NCI-H345 treated with DMSO at 0.1 percent for 48 hours (cell line): ENCODE measurements around the gene UBTD2.
A peak's percentile ranks its signal among the peaks of the same experiment; 100 is the strongest.
"Not testable (repeated sequence)": the region's sequence is repeated elsewhere in the genome, so short reads cannot be mapped to it uniquely, and the experiment has no call there.

Experiments used
- DNase-seq: peaks from one replicate; lab custom pipeline; 2025; ENCODE audit not compliant: unreplicated experiment; lab: John Stamatoyannopoulos, UW

UBTD2 gene

DNA sequence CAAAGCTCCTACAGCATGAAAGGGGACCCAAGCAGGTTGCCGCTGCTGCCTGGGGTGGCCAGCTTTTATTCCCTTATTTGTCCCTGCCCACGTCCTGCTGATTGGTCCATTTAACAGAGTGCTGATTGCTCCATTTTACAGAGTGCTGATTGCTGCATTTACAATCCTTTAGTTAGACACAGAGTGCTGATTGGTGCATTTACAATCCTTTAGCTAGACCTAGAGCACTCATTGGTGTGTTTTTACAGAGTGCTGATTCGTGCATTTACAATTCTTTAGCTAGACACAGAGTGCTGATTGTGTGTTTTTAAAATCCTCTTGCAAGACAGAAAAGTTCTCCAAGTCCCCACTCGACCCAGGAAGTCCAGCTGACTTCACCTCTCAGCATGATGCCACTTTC lies 85.8 kb downstream of the UBTD2 start:
- DNase-seq: not testable (repeated sequence)

DNA sequence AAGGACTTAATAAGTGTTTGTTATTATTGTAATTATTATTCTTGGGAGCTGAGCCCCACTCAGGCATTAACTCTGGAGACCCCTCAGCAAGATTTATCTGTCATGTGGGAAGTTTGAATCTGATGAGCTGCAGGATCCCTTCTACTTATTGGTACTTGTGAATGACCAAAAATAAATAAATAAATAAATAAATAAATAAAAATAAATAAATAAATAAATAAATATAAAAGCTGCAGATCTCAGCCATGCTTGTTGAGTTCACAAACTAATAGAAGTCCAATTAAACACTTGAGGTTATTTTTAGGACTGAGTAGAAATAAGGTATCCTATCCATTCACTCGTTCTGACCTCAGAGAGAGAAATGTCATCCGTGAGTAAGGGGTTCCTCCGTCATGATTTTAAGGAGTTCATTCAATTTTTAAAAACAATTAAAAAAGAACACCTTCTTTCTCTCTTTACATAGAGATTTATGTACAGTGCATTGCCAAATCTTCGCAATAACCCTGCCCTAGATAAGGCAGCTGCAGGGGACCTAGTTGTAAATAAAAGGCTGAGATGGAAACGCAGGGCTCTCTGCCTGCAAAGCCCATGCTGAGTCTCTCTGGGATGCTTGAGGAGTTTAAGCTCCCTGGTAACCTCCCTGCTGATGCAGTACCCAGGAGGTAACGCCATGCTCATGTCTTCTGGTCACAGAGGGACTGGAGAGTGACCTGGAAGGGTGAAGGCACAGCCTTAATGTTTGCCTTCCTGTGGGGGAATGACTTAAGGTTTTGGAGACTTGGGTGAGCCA lies 88.4 kb downstream of the UBTD2 start:
- DNase-seq: no peak

DNA sequence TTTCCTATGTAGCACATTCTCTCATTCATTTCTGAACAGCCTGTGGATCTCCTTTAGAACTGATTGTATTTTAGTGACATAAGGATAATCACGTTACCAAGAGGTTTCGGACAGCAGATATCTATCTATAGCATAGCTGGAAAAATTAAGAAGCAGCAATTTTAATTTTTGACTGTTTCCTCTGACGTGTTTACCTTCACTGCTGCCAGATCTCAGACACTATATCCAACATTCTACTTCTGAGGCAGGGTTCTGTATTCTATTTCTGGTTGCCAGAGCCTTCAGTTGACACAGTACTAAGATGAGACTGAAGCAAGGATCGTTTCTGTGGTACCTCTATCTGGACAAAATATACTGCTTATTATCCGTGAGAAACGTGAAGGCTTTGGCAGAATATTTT lies 89.7 kb downstream of the UBTD2 start, which contains the start of gene EFCAB9:
TSS of gene EFCAB9 (plus strand) at position 301 of the 400 bp plus-strand sequence. CDS start at position 302, 1 bp downstream.
- DNase-seq: no peak

DNA sequence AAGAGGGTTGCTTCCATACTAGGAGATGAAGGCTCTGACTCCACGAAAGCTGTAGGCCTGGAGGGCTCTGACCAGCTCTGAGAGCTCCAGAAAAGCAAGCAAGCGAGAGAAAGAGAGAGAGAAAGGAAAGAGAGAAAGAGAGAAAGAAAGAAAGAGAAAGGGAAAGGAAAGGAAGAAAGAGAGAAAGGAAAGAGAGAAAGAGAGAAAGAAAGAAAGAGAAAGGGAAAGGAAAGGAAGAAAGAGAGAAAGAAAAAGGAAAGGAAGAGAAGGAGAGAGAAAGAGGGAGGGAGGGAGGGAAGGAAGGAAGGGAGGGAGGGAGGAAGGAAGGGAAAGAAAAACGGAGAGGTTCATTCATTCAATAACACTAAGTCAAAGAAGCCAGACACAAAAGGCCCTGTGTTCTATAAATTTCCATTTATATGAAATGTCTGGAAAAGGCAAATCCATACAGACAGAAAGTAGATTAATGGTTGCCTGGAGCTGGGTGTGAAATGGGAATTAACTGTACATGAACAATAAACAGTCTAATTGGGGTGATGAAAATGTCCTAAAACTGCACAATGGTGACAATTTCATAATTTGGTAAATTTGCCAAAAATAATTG lies 93.8 kb downstream of the UBTD2 start:
- DNase-seq: no peak

DNA sequence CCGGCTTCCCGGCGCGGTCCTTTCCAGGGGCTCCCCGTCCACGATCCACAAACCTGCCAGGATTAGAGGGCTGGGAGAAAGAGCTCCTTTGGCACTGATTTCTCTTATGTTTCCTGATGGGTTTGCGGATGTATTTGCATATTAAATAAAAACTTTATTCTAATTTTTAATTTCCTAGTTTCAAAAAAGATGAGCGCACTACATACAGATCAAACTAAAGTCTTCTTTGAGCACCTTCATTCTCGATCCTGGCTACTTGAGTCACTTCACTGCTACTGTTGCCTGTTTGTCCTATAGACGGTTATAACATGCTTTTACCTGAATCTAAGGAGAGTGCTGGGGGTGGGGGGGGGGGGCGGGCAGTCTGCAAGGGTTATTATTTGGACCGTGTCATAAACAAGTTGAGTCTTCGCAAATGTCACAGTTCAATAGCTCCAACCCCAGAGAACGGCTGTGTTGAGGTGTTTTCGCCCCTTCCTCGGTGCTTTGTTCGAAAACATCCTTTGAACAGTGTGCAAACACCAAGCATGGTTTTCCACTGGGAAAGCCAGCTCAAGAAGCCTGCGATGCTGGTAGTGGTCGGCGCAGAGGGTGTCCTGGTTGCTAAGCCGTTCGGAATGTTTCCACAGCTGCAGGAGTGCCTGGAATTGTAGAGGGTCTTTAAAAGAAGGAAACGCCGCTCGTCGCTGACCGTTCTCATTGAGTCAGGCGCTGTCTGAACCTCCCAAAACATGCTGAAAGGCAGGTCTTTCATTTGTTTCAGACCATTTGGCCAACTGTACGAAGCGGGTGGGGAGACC lies 94.5 kb downstream of the UBTD2 start:
- DNase-seq: no peak

DNA sequence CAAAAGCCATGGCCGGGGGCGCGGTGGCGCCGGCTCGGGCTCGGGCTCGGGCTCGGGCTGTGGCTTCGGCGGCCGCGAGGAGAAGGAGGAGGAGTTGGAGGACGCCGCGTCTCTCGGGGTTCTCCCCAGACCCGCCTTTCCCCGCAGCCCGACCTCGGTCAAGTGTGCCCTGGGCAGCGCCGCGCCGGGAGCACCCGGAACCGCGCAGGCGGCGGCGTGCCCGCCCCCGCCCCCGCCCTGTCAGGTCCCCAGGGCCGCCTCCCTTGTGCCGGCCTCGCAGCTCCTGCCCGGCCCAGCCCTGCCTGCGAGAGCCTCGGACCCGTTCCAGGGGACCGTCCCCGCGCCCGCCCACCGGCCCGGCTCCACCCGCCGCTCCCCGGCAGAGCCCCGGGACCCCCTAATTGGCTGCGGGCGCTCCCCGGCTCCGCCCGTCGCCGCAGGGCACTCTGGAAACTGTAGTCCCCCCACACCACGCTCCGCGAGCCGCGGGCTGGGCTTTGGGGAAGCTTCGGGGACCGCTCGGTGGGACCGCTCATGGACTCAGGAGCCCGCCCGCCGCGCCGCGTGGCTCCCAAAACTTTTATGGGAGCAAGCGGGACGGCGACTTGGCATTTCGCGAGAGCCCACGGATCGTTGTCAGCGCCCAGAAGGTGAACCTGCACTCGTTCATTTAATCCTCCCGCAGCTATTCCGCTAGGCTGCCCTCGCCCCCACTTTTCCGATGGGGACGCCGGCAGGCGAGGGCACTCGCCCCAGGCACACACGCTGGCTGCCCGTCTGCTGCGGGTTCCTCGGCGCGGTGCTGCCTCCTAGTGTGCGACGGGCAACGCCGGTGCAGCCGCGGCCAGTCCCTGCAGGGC lies 95.3 kb downstream of the UBTD2 start, which contains the start of gene STK10:
TSS of gene STK10 (minus strand) at position 192 of the 860 bp plus-strand sequence. CDS start at position 10, 182 bp downstream.
- peak; percentile 80 for DNase-seq

DNA sequence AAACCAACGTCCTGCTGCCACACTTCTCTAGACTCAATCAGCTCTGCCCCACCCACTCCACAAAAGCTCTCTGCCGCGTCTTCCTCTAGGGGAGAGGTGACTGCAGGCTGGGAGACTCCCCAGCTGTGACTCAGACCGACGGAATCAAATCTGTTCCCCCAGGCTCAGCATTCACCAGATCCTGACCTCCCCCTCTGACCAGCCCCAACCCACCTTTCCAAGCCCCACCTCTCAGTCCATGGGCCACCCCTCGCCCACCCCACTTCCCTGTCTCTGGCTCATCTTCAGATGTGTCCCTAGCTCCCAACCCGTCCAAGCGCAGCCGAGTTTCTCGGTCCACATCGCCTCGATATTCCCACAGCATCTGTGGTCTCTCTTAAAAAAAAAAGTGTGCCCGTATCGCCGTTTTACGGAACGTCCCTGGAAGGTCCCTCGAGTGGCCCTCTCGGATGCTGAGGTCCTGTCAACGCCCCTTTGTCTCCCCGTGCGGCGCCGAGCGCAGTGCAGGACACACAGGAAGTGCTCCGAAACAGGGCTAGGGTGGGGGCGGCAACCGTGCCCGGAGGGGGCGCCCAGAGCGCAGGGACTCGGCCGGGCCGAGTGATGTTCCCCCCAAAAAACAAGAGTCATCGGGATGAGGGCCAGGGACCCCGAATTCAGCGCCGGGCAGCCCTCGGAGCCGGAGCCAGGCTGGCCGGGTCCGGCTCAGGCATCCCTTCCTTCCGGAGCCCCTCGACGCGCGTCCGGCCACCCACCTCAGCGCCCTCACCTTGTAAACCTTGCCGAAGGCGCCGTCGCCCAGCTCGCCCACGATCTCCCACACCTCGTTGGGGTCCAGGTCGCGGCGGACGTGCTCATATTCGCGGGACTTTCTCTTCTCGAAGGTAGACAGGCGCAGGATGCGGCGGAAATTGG lies 96.2 kb downstream of the UBTD2 start:
- peak; percentile 13 for DNase-seq

DNA sequence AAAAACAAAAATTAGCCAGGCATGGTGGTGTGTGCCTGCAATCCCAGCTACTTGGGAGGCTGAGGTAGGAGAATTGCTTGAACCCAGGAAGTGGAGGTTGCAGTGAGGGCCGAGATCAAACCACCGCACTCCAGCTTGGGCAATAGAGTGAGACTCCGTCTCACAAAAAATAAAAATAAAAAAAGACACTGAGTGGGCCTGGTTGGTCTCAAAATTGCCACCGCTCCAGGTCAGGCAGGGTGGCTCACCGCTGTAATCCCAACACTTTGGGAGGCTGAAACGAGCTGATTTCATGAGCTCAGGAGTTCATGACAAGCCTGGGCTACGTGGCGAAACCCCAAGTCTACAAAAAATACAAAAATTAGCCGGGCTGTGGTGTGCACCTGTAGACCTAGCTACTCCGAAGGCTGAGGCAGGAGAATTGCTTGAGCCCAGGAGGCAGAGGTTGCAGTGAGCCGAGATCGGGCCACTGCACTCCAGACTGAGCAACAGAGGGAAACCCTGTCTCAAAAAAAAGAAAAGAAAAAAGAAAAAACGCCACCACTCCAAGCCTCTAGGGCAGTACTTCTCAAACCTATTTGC lies 97.4 kb downstream of the UBTD2 start:
- no peak for DNase-seq

DNA sequence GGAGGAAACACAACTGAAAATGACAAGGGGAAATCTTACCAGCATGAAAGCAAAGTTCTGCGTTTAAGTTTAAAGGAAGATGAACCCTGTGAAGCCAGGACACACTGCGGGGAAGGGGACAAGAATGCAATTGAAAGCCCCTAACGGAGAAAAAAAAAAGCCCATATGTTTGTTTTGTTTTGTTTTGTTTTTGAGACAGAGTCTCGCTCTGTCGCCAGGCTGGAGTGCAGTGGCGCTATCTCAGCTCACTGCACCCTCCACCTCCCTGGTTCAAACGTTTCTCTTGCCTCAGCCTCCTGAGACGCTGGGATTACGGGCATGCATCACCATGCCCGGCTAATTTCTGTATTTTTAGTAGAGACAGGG lies 98.5 kb downstream of the UBTD2 start:
- no peak for DNase-seq

DNA sequence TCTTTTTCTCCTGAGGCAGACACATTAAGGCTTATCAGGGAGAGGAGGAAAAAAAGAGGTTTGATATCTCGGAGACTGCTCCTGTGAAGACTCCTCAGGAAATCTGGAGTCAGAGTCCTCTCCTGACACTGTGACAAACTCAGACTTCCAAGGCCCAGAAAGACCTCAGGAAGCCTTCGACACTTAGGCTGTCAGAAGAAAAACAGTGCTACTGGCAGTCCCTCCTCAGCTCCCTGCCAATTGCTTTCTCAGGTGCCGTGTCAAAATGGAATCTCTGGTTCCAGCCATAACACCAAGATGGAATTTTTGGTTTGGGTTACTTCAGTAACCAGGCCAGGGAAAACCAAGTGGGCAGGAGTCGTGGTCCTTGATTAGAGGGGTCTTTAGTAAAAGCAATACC lies 99.7 kb downstream of the UBTD2 start:
- DNase-seq: no peak

DNA sequence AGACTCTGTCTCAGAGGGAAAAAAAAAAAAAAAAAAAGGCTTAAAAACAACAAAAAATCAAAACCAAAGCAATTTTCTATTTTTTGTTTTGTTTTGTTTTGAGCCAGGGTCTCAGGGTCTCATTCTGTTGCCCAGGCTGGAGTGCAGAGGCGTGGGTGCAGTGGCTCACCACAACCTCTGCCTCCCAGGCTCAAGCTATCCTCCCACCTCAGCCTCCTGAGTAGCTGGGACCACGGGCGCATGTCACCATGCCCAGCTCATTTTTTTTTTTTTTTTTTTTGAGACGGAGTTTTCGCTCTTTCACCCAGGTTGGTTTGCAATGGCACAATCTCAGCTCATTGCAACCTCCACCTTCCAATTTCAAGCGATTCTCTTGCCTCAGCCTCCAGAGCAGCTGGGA lies 101.3 kb downstream of the UBTD2 start:
- no peak for DNase-seq

DNA sequence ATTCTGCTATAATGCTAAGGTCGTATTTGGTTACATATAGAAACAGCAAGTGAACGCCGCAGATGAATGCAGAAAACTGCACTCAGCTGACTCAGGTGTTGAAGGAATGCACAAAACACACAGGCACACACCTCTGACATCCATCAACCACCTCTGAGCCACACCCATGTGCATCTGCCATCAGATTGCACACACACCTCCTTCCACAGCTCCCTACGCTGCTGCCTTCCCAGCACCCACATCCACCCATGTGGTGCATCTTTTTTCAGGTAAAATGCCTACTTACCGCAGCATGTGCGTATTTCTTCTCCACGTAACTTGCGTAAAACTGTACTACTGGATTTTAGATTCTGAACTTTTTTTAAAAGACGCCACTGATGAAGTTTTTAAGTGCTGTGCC lies 102.6 kb downstream of the UBTD2 start:
- no peak for DNase-seq

DNA sequence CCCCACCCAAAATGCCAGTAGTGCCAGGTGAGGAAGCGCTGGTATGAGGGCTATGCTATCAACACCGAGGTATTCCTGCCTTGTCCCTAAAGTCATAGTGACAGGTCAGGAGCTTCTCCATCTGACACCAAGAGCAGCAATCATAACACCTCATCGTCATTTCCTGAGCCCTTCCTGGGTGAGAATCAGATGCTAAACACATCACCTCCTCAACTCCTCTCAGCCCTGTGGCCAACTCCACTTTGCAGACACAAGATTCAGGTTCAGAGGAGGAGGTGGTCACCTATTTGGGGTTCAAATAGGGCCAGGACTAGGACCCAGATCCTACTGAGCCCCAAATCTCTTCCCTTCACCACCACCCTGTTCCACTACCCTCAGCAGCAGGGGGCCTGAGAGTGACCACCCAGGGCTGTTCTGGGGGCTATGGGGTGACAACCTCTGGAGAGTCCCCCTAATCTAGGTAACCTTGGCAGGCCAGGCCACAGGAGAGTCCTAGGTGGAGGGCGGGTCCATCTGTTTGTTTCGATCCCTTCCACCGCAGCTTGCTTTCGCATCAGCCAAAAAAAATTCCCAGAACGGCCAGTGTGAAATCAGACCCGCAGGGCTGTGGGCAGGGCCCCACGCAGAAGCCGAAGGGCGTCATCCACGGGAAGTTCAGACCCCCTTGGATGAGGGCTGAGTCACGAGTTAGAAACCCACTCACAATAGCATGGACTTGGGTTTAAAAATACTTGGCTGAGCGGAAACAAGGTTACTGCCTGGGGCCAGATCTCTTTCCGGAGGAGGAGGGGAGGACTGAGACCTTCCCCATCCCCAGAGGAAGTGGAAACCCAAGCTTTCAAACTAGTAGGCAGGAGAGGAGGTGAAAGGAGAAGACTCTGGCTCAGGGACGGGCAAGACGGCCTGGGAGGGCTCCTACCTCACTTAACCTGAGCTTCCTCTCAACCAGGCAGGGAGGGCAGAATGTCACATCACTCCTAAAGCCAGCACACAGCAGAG lies 104.3 kb downstream of the UBTD2 start:
- DNase-seq: no peak

DNA sequence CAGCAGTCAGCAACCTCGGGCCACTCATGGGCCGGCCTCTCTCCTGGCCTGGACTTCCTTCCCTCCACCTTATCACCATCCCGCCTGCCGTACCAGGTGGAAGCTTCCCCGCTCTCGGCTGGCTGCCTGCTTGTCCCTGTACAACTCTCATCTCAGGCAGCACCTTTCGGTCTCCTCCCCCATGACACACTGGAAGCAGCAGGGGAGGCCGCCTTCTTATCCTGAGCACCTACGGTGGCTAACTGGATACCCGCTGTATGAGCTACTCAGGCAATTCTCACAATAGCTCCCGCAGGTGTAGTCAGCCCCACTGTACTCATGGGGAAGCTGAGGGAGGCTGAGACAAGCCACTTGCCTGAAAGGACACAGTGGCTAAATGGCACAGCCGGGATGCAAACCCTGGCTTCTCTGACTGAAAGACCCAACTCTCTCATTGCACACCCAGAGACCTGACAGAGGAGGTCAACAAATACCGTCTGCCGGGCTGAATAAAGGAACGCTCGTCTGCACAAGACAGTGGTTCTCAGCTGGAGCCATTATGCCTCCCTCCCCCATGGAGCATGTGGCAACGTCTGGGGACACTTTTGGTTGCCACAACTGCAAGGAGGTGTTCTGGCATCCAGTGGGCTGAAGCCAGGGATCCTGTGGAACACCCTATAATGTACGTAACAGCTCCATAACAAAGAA lies 105.1 kb downstream of the UBTD2 start:
- DNase-seq: no peak

DNA sequence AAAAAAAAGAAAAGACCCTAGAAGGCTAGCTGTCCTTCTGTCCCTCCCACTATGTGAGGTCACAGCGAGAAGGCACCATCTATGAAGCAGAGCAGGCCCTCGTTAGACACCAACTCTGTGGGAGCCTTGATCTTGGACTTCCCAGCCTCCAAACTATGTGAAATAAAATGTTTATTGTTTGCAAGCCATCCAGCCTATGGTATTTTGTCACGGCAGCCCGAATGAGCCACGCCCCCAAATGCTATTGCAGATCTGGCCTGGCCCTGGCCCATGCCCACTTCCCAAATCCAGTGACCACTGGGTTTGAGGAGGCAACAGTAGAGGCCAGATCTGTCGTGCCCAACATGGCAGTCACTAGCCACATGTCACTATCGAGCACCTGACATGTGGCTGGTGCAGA lies 106.4 kb downstream of the UBTD2 start:
- no peak for DNase-seq

DNA sequence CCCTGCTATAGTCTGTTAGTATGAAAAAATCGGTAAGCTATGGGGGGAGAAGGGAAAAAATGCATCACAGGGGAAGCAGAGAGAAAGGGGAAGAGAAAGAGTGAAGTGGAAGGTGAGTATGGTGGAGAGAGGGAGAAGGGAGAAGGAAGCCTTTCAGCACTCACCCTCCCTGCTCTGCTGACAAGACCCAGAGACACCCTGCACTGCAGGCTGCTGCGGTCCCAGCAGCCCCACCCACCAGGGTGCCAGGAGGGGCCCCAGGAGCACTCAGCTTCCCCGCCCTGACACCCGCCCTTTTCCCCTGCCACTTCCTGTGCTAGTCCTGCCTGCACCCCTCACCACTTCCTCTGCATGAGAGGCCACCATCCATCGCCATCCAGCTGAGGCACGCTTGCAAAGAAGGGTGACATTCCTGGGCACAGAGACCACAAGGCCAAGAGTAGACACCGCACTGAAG lies 108.3 kb downstream of the UBTD2 start:
- no peak for DNase-seq

DNA sequence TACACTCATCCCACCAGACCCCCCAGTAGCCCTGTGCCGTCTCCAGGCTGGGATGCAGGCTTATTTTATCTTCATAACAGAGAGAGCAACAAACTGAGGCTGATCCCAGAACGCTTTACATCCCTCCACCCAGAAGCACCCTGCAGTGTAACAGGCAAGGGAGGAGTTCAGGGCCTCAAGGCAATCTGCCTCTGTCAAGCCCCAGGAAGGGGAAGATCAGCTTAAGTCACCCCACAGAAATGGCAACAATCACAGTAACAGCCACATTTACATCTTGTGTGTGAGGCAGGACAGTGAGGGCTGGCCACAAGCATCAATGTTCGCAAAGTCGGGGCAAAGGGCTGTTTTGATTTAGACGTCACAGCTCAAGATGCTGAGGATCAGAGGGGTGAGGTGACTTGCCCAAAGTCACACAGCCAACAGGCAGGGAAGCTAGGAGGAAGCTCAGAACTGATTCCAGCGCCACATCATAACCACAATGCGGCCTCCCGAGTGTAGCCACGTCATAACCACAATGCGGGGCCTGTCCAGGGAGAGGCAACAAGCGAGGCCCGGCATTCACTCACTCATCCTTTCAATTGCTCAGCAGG lies 109.9 kb downstream of the UBTD2 start:
- DNase-seq: no peak
